Measurements from ENCODE around the gene ISG15.

The ISG15 gene

GRCh38 chr1:1058088-1058905 is 45.0 kb downstream of the ISG15 start:
- in situ Hi-C loops (cut with MboI; ENCODE audit: low sequenced_read_pairs): no loop called here

- in situ Hi-C loops (cut with MboI; ENCODE audit: low sequenced_read_pairs): no loop called here
Measured at GRCh38 chr1:1058921-1059493, 45.7 kb downstream of the ISG15 start.

GRCh38 chr1:1059494-1060280 is 46.4 kb downstream of the ISG15 start:
- in situ Hi-C loops (cut with MboI; ENCODE audit: low sequenced_read_pairs): no loop called here

- in situ Hi-C loops (cut with MboI; ENCODE audit: low sequenced_read_pairs): no loop called here
Measured at GRCh38 chr1:1060281-1061000, 47.1 kb downstream of the ISG15 start.

GRCh38 chr1:1061682-1062345 is 48.5 kb downstream of the ISG15 start:
- in situ Hi-C loops (cut with MboI; ENCODE audit: low sequenced_read_pairs): no loop called here

- in situ Hi-C loops (cut with MboI; ENCODE audit: low sequenced_read_pairs): no loop called here
Measured at GRCh38 chr1:1062348-1063163, 49.3 kb downstream of the ISG15 start.

GRCh38 chr1:1063261-1063944 is 50.1 kb downstream of the ISG15 start:
- in situ Hi-C loops (cut with MboI; ENCODE audit: low sequenced_read_pairs): no loop called here

Data from HL-60/S4 treated with phorbol 12-myristate 13-acetate at 8.2 ng/mL for 4 days and 3 days (cell line).